Measurements from ENCODE around the gene AIG1. TPM values are rescaled to one million over a fixed set of nuclear protein-coding genes. Genes with fewer than 3 reads are reported as not detected.

AIG1 gene
- total and polyA plus RNA-seq, 2 of the 4 experiments (the other 2 are of a cell fraction), result 21.3 to 27.1 TPM

GRCh38 chr6:143107440-143107839, 46.8 kb downstream of the AIG1 start:
- Histone ChIP-seq H3K4me3 (ENCODE audit: insufficient read depth, low read depth, low read length) (no peak overlapping the region), H2AK5ac (ENCODE audit: low read depth, low read length) (no peak overlapping the region), H3K4ac (ENCODE audit: low read depth, low read length) (no peak overlapping the region), H3K9ac (ENCODE audit: low read depth, low read length) (no peak overlapping the region), H4K8ac (ENCODE audit: low read depth in 2 of 2, low read length in 2 of 2) (no peak overlapping the region), H2BK5ac (ENCODE audit: low read depth, low read length, poor library complexity, severe bottlenecking) (no peak overlapping the region), H3K36me3 (ENCODE audit: control insufficient read depth, insufficient read depth, low read length) (no peaks in the 10 kb centered on the region), H2BK120ac (ENCODE audit: low read depth, low read length) (no peak overlapping the region), H3K9me3 (ENCODE audit: control insufficient read depth, insufficient read depth, low read length) (no peaks in the 10 kb centered on the region), H3K4me1 (ENCODE audit: control insufficient read depth, insufficient read depth, low read length) (peaks cover 11% of the 10 kb centered on the region), H3K27ac (ENCODE audit: insufficient read depth, low read length) (no peak overlapping the region), H2AK9ac (replicated peaks; ENCODE audit: low read depth, low read length, poor library complexity) (no peak overlapping the region), H3K14ac (replicated peaks; ENCODE audit: low read depth, low read length) (no peak overlapping the region), H3K27me3 (ENCODE audit: control insufficient read depth, insufficient read depth, low read length) (no peaks in the 10 kb centered on the region), H2BK15ac (ENCODE audit: low read depth, low read length) (no peak overlapping the region), H4K91ac (ENCODE audit: insufficient read depth, low read depth, low read length) (no peak overlapping the region), H4K20me1 (ENCODE audit: insufficient read depth, low read length) (no peaks in the 10 kb centered on the region), H4K5ac (ENCODE audit: low read depth, low read length) (no peak overlapping the region), H3K4me2 (ENCODE audit: low read depth, low read length) (peak overlapping the region; percentile 16; the same call in 1 of the 2 replicates), H3K79me1 (ENCODE audit: low read depth in 1 of 2, low read length in 2 of 2) (peaks cover 0 to 6% of the 10 kb centered on the region in 2 experiments; a peak in 1 of 4 replicates), H3K56ac (ENCODE audit: extremely low read depth, insufficient read depth, low read length) (no peak overlapping the region), H2BK20ac (ENCODE audit: low read depth, low read length) (no peak overlapping the region), H2AFZ (replicated peaks; ENCODE audit: low read length, poor library complexity) (no peak overlapping the region), H3K18ac (ENCODE audit: low read depth, low read length) (no peak overlapping the region), H3K9me1 (ENCODE audit: insufficient read depth, low read length) (no peaks in the 10 kb centered on the region; the same call in 1 of the 2 replicates), H3K23ac (ENCODE audit: low read depth, low read length) (no peak overlapping the region)
- WGBS, 2 experiments (ENCODE audit: extremely low coverage in 2 of 2, insufficient read length in 1 of 2), result no CpG with 5 or more reads among the region's 2 CpGs
- intact Hi-C loops (cut with micrococcal nuclease), result no loop called here
- BruUV-seq (replicated peaks), result no TSS peak
- ChIA-PET POLR2A (ENCODE audit: unreplicated experiment) (no interaction called here), CTCF (no interaction called here)
- DNase-seq (no peak), ATAC-seq (ENCODE audit: low read depth) (no peak)
- in situ Hi-C loops (cut with MboI; ENCODE audit: low sequenced_read_pairs), result no loop called here
- dilution Hi-C loops (cut with HindIII; ENCODE audit: low sequenced_read_pairs, unreplicated experiment), result no loop called here
- TF ChIP-seq CTCF (conservative IDR thresholded peaks at IDR 0.05; ENCODE audit: low read depth, low read length) (no peak), FOS (IDR thresholded peaks at IDR 0.05; ENCODE audit: low read depth, low read length) (no peak), MAZ (IDR thresholded peaks at IDR 0.05; ENCODE audit: borderline replicate concordance, low read depth, low read length) (no peak), SMC3 (IDR thresholded peaks at IDR 0.05; ENCODE audit: low read depth, low read length) (no peak), POLR2A (IDR thresholded peaks at IDR 0.05; ENCODE audit: low read depth, low read length) (no peak), CEBPB (IDR thresholded peaks at IDR 0.05; ENCODE audit: low read depth, low read length) (no peak), RCOR1 (IDR thresholded peaks at IDR 0.05; ENCODE audit: insufficient replicate concordance, low read length) (no peak)
- TF ChIP-seq, protein P1, sequence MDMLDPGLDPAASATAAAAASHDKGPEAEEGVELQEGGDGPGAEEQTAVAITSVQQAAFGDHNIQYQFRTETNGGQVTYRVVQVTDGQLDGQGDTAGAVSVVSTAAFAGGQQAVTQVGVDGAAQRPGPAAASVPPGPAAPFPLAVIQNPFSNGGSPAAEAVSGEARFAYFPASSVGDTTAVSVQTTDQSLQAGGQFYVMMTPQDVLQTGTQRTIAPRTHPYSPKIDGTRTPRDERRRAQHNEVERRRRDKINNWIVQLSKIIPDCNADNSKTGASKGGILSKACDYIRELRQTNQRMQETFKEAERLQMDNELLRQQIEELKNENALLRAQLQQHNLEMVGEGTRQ (IDR thresholded peaks at IDR 0.05; ENCODE audit: low read depth, low read length), result no peak
